OCI-LY3 (cell line): ENCODE data around the gene BIVM.

Source experiments
- H2AFZ ChIP-seq: fragments of 200-600, 300-600 bp; shearing (Covaris generic); 2 replicates; pipeline ENCODE4 v1.6.0; 2014; ENCODE audit warnings: antibody characterized with exemption, low read depth, low read length
- H3K27ac ChIP-seq: fragments of 200-600, 300-600 bp; sonication (generic); 2 replicates; pipeline ENCODE4 v1.5.1; 2014; ENCODE audit warnings: mild to moderate bottlenecking, low read length, moderate library complexity, mixed read lengths
- H3K27me3 ChIP-seq: fragments of 200-600, 300-600 bp; sonication (generic); 2 replicates; pipeline ENCODE4 v1.6.1; 2014; ENCODE audit warnings: low read depth, low read length, mixed read lengths
- H3K36me3 ChIP-seq: fragments of 200-600, 300-600 bp; sonication (generic); replicated peaks from 2 replicates; pipeline ENCODE3; 2014; ENCODE audit warnings: low read depth, low read length, mixed read lengths
- H3K4me1 ChIP-seq: fragments of 300-600, 200-600 bp; sonication (generic); 2 replicates; pipeline ENCODE4 v1.6.1; 2014; ENCODE audit warnings: low read length, mixed read lengths
- H3K4me2 ChIP-seq: fragments of 200-600, 300-600 bp; sonication (generic); 2 replicates; pipeline ENCODE4 v1.6.1; 2014; ENCODE audit warnings: low read length, mixed read lengths
- H3K4me3 ChIP-seq: fragments of 300-600, 200-600 bp; sonication (generic); 2 replicates; pipeline ENCODE4 v1.5.1; 2014; ENCODE audit warnings: antibody characterized with exemption, mild to moderate bottlenecking, low read length, moderate library complexity
- H3K79me2 ChIP-seq: fragments of 300-600, 200-600 bp; shearing (Covaris generic); 2 replicates; pipeline ENCODE4 v1.6.1; 2014; ENCODE audit warnings: mild to moderate bottlenecking, low read length, mixed read lengths
- H3K9ac ChIP-seq: fragments of 300-600, 200-600 bp; shearing (Covaris generic); 2 replicates; pipeline ENCODE4 v1.6.0; 2014; ENCODE audit warnings: mild to moderate bottlenecking, low read length, moderate library complexity
- H3K9me3 ChIP-seq: fragments of 200-600, 300-600 bp; shearing (Covaris generic); 2 replicates; pipeline ENCODE4 v1.6.1; 2014; ENCODE audit warnings: low read length, mixed read lengths; ENCODE audit not compliant: insufficient read depth
- H4K20me1 ChIP-seq: fragments of 200-600, 300-600 bp; sonication (generic); 2 replicates; pipeline ENCODE4 v1.6.1; 2016; ENCODE audit warnings: low read length, mixed read lengths; ENCODE audit not compliant: insufficient read depth
- EZH2phosphoT487 ChIP-seq: fragments of 200-600 bp; shearing (Covaris generic); IDR thresholded peaks from 2 replicates; pipeline ENCODE4 v1.6.1; 2018; ENCODE audit warnings: antibody characterized with exemption, mixed run types, low read depth
- TF ChIP-seq, protein P1 (sequence below): fragments of 200-600, 300-600 bp; sonication (generic); IDR thresholded peaks from 2 replicates; pipeline ENCODE4 v1.5.1; 2014; ENCODE audit warnings: antibody characterized with exemption, low read length, low read depth

BIVM gene

DNA sequence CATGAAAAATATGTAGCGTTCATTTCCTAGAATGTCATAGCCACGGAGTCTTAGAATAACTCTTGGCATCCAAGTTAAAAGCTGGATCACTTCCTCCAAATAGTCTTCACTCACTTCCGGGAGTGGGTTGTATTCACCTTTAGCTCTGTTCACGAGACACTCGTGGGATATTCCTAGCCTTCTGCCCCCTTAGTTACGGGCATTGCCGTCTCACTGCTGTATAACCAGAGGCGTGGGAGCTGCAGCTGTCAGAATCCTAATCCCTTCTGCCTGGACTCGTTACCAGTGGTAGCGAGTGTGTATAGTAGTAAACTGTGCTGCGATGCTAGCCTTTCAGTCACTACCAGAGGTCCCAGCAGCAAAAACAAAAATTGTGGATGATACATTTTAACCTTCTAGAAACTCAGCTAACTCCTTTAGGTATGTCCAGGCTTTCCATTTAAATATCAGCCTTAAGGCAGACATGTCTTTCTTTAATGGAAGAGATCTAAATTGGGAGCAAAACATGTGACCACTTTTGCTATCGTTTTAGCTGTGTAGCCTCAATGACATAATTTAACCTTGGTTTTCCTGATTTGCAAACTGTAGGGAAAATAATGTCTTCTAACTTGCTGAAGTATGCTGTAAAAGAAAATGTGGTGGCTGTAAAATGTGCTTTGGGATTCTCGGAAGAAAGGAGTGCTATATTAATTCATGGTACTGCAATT lies 81.0 kb downstream of the BIVM start:
- Histone ChIP-seq H3K9ac (no peak overlapping the region), H3K79me2 (no peaks in the 10 kb centered on the region), H4K20me1 (no peaks in the 10 kb centered on the region), H3K4me3 (no peak overlapping the region), H3K4me2 (no peak overlapping the region), H3K27me3 (no peaks in the 10 kb centered on the region), H3K36me3 (peaks cover 34% of the 10 kb centered on the region), H2AFZ (no peak overlapping the region), H3K9me3 (no peaks in the 10 kb centered on the region), H3K27ac (no peak overlapping the region), H3K4me1 (no peaks in the 10 kb centered on the region)
- TF ChIP-seq EZH2phosphoT487, result no peak
- TF ChIP-seq, protein P1, sequence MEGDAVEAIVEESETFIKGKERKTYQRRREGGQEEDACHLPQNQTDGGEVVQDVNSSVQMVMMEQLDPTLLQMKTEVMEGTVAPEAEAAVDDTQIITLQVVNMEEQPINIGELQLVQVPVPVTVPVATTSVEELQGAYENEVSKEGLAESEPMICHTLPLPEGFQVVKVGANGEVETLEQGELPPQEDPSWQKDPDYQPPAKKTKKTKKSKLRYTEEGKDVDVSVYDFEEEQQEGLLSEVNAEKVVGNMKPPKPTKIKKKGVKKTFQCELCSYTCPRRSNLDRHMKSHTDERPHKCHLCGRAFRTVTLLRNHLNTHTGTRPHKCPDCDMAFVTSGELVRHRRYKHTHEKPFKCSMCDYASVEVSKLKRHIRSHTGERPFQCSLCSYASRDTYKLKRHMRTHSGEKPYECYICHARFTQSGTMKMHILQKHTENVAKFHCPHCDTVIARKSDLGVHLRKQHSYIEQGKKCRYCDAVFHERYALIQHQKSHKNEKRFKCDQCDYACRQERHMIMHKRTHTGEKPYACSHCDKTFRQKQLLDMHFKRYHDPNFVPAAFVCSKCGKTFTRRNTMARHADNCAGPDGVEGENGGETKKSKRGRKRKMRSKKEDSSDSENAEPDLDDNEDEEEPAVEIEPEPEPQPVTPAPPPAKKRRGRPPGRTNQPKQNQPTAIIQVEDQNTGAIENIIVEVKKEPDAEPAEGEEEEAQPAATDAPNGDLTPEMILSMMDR, result no peak

GRCh38 chr13:102881819-102882686 lies 83.1 kb downstream of the BIVM start:
- Histone ChIP-seq H3K4me1 (no peaks in the 10 kb centered on the region), H3K9me3 (no peaks in the 10 kb centered on the region), H3K79me2 (no peaks in the 10 kb centered on the region), H3K9ac (no peak overlapping the region), H3K36me3 (peaks cover 13% of the 10 kb centered on the region), H3K4me3 (no peak overlapping the region), H4K20me1 (no peaks in the 10 kb centered on the region), H3K27me3 (no peaks in the 10 kb centered on the region), H3K27ac (no peak overlapping the region), H3K4me2 (no peak overlapping the region), H2AFZ (no peak overlapping the region)
- no peak for TF ChIP-seq EZH2phosphoT487
- TF ChIP-seq, protein P1, result no peak
